ENCODE measurements around the gene TRIM47. TPM values are rescaled to one million over a fixed set of nuclear protein-coding genes. Genes with fewer than 3 reads are reported as not detected.
A peak's percentile ranks its signal among the peaks of the same experiment; 100 is the strongest.

Gene TRIM47
- polyA plus RNA-seq, 5 donors, result 13.0 to 26.4 (median 15.9) TPM

- no peak for DNase-seq
These were observed 31.5 kb upstream of the TRIM47 start for GRCh38 chr17:75909812-75910274.

- no peak for DNase-seq
These were observed 30.9 kb upstream of the TRIM47 start for GRCh38 chr17:75909051-75909811.

GRCh38 chr17:75908201-75908600 is 29.8 kb upstream of the TRIM47 start:
- no peak for DNase-seq

DNA sequence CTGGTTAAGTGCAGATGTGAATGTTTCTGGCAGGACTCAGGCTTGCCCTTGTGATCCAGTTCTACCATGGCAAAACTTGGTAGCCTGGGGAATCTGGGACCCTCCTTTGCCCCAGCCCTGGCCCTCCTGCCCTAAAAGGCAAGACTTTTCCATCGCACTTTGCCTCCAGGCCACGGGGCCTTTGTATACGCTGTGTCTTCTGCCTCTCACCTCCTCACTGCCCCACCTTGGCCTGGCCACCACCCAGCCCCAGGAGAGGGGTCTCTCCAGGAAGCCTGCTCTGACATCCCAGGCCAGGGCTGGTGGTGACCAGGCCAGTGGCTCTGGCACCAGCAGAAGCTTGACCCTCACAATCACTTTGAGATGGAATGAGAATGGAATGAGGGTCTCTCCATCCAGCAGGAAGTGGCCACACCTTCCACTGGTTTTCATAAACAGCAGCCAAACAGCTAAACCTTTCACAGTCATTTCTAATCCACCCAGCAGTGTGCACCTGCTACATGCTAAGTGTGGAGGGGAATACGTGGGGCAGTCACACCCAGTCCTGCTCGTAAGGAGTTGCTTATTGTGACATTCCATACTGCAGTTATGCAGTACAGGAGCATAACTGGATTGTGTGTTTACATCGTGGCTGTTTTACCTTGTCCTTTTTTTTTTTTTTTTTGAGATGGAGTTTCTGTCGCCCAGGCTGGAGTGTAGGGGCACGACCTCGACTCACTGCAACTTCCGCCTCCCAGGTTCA is 27.9 kb upstream of the TRIM47 start:
- DNase-seq, result no peak

- DNase-seq, result peak; percentile 92 to 94
These were observed 26.6 kb upstream of the TRIM47 start, which contains the start of gene MRPL38 for GRCh38 chr17:75904749-75905521. TSS of gene MRPL38 (minus strand) at chr17:75904884. CDS start at chr17:75904875, 9 bp downstream.

GRCh38 chr17:75902406-75902805 is 24.0 kb upstream of the TRIM47 start:
- no peak for DNase-seq

DNA sequence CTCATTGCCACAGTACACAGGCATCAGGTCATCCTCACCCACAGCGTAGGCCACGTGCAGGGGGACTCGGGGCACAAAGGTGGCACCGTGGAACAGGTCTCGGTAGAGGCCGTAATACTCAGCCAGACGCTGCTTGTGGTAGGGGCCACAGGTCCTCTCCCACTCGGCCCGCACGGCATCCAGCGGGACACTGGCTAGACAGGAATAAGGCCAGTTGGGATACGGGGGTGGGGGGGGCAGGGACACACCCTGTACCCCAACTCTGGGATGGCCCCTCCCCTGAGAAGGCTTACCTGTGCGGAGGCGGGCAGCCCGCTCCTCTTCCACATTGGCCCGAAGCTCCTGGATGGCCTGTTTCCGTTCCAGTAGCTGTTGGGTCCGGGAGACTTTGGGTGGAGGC is 23.3 kb upstream of the TRIM47 start:
- no peak for DNase-seq

DNA sequence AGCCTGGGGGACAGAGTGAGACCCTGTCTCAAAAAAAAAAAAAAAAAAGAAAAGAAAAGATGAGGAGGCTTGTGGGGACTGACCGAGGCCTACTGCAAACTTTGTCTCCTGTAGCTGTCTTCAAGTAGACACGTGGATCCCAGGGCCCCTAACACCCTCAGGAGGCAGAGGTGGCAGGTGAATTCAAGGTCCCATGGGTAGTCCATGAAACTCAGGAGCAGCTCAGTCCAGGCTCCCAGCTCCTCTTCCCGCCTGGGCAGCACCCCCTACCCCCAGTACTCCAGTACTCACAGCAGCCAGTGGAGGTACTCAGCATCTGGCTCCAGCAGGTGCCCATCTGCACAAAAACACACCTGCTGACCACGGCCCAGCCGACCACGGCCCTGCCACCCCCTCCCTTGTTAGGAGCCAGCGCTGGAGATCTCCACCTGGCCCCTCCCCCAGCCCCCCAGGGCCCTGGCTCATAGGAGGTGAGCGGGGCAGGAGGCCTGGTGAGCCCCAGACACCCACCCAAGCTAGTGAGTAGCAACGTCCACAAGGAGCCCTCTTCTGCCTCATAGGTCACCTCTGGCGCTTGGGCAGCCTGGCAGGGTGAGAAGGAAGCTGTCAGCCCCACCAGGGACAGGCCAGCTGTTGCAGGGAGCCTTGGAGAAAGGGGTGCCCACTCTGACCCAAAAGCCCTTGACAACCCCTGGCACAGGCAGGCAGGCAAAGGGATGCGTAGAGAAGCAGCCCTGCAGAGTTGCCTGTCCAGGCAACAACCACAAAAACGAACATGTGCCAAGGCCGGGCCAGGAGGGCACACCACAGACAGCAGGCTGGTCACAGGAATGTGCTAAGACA is 22.5 kb upstream of the TRIM47 start:
- no peak for DNase-seq

- DNase-seq, result no peak
These were observed 21.5 kb upstream of the TRIM47 start for GRCh38 chr17:75899767-75900468.

DNA sequence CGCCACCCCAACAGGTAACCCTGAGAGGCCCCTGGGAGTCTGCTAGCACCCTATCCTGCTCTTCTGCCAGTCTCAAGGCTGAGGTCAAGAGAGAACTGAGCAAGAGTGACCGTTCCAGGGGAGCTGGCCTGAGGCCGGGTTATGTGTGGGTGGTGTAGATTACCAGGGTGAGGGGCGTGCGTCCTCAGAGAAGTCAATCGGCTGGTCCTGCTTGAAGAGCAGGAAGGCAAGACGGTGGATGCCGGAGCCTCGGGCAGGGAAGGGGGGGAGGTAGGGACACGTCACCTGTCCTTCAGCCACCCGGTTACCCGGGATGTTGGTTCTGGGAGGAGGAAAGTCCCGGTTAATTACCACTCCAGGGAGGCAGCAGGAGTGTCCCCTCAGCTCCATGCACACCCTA is 21.0 kb upstream of the TRIM47 start:
- no peak for DNase-seq

DNA sequence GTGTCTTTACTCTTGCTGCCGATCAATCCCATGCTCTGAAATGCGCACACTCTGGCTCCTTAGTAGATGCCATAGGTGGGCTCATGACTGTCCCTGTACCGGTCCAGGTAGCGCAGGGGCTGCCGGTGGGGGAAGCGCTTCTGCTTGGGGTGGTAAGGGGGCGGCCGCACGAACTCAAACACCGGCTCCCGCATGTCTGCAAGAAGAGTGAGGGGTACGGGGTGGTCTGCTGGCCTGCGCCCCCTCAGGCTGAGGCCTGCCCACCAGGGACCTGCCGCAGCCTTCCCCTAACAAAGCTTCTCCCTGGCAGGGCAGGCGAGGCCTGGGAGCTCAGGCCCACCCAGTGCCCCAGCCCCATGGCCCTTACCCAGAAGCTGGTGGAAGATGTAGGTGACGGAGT is 20.4 kb upstream of the TRIM47 start:
- no peak for DNase-seq

DNA sequence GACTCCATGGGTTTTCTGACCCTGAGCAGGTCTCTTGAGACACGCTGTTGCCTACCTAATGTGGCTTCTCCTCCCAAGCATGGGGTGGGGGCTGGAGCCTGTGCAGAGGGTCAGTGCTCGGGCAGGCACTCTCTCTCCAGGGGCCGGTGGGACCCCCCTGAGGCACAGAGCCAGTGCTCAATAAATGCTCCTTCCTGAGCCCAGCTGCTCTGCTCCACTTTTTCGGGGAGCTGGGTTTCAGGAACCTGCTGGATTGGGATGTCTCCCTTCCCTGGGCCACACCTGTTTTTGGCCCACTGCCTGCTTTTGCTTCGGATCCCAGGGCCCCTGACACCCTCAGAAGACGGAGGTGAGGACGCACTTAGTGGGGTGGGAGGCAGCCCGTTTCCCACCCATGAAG is 19.7 kb upstream of the TRIM47 start:
- no peak for DNase-seq

DNA sequence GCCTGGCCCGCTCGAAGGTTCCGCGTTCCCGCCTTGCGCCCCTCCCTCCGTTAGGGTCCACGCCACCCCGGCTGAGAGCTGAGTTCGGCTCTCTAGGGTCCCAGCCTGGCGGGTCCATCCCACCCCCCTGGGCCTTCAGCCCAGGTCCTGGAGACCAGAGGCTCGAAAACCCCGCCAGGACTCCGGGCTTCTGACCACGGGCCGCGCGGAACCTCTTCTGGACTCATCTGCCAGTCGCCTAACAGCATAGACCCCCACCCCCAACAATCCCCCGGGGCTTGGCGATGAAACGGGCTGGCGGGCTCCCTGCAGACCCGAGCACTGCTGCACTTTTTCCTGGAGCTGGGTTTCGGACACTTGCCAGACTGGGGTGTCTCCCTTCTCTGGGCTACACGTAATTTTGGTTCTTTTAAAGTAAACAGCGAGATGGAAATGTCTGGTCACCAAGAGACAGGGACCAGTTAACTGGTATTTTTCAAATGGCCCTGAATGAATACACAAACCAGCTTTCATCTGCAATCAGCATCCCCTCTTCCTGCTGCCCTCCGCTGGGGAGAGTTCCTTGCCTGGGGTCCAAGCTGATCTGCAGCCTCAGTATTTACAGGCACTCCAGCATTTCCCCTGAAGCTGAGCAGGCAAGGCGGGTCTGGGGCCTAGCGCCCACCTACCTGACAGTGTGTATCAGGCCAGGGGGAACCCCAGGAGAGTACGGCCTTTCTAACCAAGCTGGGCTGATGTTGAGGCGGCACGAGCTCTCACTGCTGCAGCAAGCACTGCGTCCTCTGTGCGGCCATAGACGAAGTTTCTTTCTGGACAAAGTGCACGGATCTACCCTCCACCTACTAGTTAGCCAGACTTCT is 19.0 kb upstream of the TRIM47 start:
- no peak for DNase-seq

DNA sequence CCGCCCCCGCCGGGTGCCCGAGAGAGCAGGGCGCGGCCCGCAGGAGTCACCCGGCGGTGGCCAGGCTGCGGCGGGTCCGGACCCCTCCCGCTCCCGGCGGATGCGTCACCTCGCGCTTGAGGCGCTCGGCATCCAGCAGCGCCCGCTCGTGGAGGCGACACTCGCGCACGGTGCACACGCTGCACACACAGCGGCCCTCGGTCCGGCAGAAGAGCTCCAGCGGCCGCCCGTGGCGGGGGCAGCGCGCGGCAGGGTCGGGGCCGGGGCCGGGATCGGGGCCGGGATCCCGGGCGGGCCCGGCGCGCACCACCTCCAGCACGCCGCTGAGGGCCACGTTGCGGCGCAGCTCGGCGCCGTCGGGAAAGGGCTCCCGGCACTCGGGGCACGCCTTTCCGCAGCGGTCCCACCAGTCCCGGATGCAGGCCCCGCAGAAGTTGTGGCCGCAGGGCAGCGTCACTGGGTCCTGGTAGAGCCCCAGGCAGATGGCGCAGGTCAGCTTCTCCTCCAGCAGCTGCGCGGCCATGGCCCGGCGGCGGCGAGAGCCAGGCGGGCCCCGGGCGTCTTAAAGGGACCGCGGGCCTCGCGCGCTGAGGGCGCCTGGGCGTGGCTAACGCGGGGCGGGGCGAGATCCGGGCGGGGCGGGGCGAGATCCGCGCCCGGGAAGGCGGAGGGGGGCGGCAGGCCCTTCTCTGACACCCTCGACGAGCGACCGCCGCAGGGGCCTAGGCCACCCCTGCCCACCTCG is 18.2 kb upstream of the TRIM47 start, which contains the start of gene TRIM65:
Gene TRIM65 (minus strand): TSS at position 537 of the 745 bp plus-strand sequence. CDS start 14 bp downstream, at position 523.
- peak; percentile 79 to 84 for DNase-seq

DNA sequence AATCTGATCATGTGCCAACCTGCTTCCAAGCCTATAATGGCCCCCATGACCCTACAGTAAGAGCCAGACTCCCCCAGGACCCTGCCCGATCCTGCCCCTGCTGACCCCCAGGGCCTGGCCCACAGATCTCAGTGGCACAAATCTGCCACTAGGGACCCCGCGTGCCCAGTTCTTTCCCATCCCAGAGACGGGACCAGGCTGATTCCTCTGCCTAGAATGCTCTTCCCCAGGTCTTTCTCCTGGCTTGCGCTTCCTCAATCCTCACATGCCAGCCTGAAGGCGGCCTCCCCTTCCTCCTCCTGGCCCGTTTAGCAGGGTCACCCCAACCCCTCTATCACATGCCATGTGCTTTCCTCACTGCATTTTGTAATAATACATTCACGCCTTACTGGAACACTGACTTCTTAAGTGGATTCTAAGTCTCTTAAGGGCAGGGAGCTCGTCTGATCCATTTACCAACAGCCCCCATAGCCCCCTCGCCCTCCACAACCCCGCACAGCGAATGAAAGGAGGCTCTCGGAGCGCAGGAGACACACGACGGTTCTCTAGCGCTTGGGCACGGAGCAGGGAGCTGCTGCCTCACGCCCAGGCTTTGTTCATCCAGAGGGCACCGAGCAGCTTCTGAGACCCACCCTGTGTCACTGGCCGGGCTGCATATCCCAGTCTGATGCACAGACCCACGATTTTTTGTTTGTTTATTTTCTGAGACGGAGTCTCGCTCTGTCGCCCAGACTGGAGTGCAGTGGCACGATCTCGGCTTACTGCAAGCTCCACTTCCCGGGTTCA is 17.2 kb upstream of the TRIM47 start:
- DNase-seq, result no peak

- no peak for DNase-seq
These were observed 15.8 kb upstream of the TRIM47 start for GRCh38 chr17:75894049-75894733.
